Retinal pigment epithelial cell (primary cell): ENCODE data around the gene HLCS.
A peak's percentile ranks its signal among the peaks of the same experiment; 100 is the strongest.

Experiments
- DNase-seq: peaks from one replicate; pipeline ENCODE4 v3.0.0-alpha.2; 2010; ENCODE audit warnings: low read depth
- H3K4me3 ChIP-seq: 2 replicates; pipeline ENCODE4 v1.5.1; 2011; ENCODE audit warnings: mild to moderate bottlenecking, low read length, control low read depth, moderate library complexity
- CTCF ChIP-seq: conservative IDR thresholded peaks from 2 replicates; pipeline ENCODE4 v1.5.1; 2011; ENCODE audit warnings: low read depth, low read length, control low read depth, inconsistent platforms

HLCS gene

GRCh38 chr21:36759348-36760083 lies 207.0 kb downstream of the HLCS start:
- TF ChIP-seq CTCF = no peak
- DNase-seq = no peak
- no peak overlapping the region for H3K4me3 ChIP-seq

GRCh38 chr21:36757196-36757595 lies 209.3 kb downstream of the HLCS start:
- no peak for TF ChIP-seq CTCF
- no peak for DNase-seq
- no peak overlapping the region for H3K4me3 ChIP-seq

- no peak overlapping the region for H3K4me3 ChIP-seq
- DNase-seq = no peak
- TF ChIP-seq CTCF = no peak
Observed at GRCh38 chr21:36756527-36756926, 209.9 kb downstream of the HLCS start.

GRCh38 chr21:36754241-36754898 lies 212.1 kb downstream of the HLCS start:
- no peak for DNase-seq
- no peak for TF ChIP-seq CTCF
- H3K4me3 ChIP-seq = no peak overlapping the region

- no peak for TF ChIP-seq CTCF
- DNase-seq = peak; percentile 58
- no peak overlapping the region for H3K4me3 ChIP-seq
Observed at GRCh38 chr21:36753556-36753955, 212.9 kb downstream of the HLCS start.

GRCh38 chr21:36751383-36751782 lies 215.1 kb downstream of the HLCS start:
- TF ChIP-seq CTCF = no peak
- no peak overlapping the region for H3K4me3 ChIP-seq
- DNase-seq = no peak

GRCh38 chr21:36750576-36750959 lies 215.9 kb downstream of the HLCS start:
- TF ChIP-seq CTCF = no peak
- H3K4me3 ChIP-seq = no peak overlapping the region
- DNase-seq = no peak
